D721Med (cell line): ENCODE measurements around the gene PTPRR.

Experiments used
- DNase-seq: peaks from one replicate; pipeline ENCODE4 v3.0.0; 2011; ENCODE audit warnings: low spot score; ENCODE audit not compliant: insufficient read length
- FAIRE-seq: peaks from 2 replicates; lab custom pipeline; 2011; peaks lifted over from hg19 to GRCh38; lab: Jason Lieb, UNC
- CTCF ChIP-seq: IDR thresholded peaks from 2 replicates; pipeline ENCODE4 v1.5.1; 2012; ENCODE audit warnings: mild to moderate bottlenecking, control low read depth; ENCODE audit not compliant: insufficient read depth; ENCODE audit errors: missing control alignments

The PTPRR gene

GRCh38 chr12:70754330-70754741 is 166.2 kb downstream of the PTPRR start:
- FAIRE-seq (no peak), DNase-seq (no peak)
- TF ChIP-seq CTCF = no peak

GRCh38 chr12:70752327-70752726 is 168.2 kb downstream of the PTPRR start:
- no peak for FAIRE-seq
- no peak for DNase-seq
- TF ChIP-seq CTCF = no peak

GRCh38 chr12:70749931-70750330 is 170.6 kb downstream of the PTPRR start:
- DNase-seq (no peak), FAIRE-seq (no peak)
- TF ChIP-seq CTCF = no peak

GRCh38 chr12:70748809-70749208 is 171.7 kb downstream of the PTPRR start:
- no peak for FAIRE-seq
- TF ChIP-seq CTCF = no peak
- no peak for DNase-seq

- no peak for FAIRE-seq
Measured at GRCh38 chr12:70747445-70748260, 172.9 kb downstream of the PTPRR start.

GRCh38 chr12:70745048-70745447 is 175.5 kb downstream of the PTPRR start:
- DNase-seq = no peak
- no peak for TF ChIP-seq CTCF
- no peak for FAIRE-seq

More at GRCh38 chr12:70747445-70748260, 172.9 kb downstream of the PTPRR start:
- no peak for TF ChIP-seq CTCF
- DNase-seq = no peak

GRCh38 chr12:70744178-70744577 is 176.4 kb downstream of the PTPRR start:
- DNase-seq (no peak), FAIRE-seq (no peak)
- TF ChIP-seq CTCF = no peak
